Measurements from ENCODE around the gene PRSS35.
"Not testable (repeated sequence)": the region's sequence is repeated elsewhere in the genome, so short reads cannot be mapped to it uniquely, and the experiment has no call there.

Gene PRSS35

GRCh38 chr6:83511901-83512681 lies at the start of gene PRSS35:
Gene PRSS35 (plus strand): TSS chr6:83512534. CDS start chr6:83523442, 10,908 bp downstream.
- H3K36me3 Mint-ChIP-seq: no peaks in the 10 kb centered on the region
- no peak within 1 kb of the TSS for H3K27ac Mint-ChIP-seq
- ATAC-seq (ENCODE audit: low read depth) (peak; percentile 32), DNase-seq (ENCODE audit: low spot score in 2 of 2) (no peak)
- H3K4me1 Mint-ChIP-seq: peaks cover 6% of the 10 kb centered on the region
- no peak within 1 kb of the TSS for H3K4me3 Mint-ChIP-seq
- H3K27me3 Mint-ChIP-seq: peaks cover 9% of the 10 kb centered on the region
- H3K9me3 Mint-ChIP-seq: no peaks in the 10 kb centered on the region

- H3K27me3 Mint-ChIP-seq: no peaks in the 10 kb centered on the region
- DNase-seq (ENCODE audit: low spot score in 2 of 2) (no peak), ATAC-seq (ENCODE audit: low read depth) (no peak)
- H3K4me3 Mint-ChIP-seq: no peak overlapping the region
- no peaks in the 10 kb centered on the region for H3K4me1 Mint-ChIP-seq
- no peaks in the 10 kb centered on the region for H3K9me3 Mint-ChIP-seq
- no peaks in the 10 kb centered on the region for H3K36me3 Mint-ChIP-seq
- no peak overlapping the region for H3K27ac Mint-ChIP-seq
These were observed 48.4 kb upstream of the PRSS35 start for GRCh38 chr6:83463886-83464285.

- Mint-ChIP-seq H3K36me3 (no peaks in the 10 kb centered on the region), H3K9me3 (no peaks in the 10 kb centered on the region), H3K27me3 (no peaks in the 10 kb centered on the region), H3K4me1 (no peaks in the 10 kb centered on the region), H3K4me3 (no peak overlapping the region), H3K27ac (no peak overlapping the region)
- no peak for DNase-seq (ENCODE audit: low spot score in 2 of 2)
- ATAC-seq (ENCODE audit: low read depth): no peak
These were observed 47.8 kb upstream of the PRSS35 start for GRCh38 chr6:83464381-83465140.

GRCh38 chr6:83466328-83466727 lies 46.0 kb upstream of the PRSS35 start:
- no peak for ATAC-seq (ENCODE audit: low read depth)
- no peak for DNase-seq (ENCODE audit: low spot score in 2 of 2)
- H3K27me3 Mint-ChIP-seq: peaks cover 2% of the 10 kb centered on the region
- H3K4me1 Mint-ChIP-seq: no peaks in the 10 kb centered on the region
- H3K27ac Mint-ChIP-seq: no peak overlapping the region
- peaks cover 2% of the 10 kb centered on the region for H3K9me3 Mint-ChIP-seq
- no peak overlapping the region for H3K4me3 Mint-ChIP-seq
- no peaks in the 10 kb centered on the region for H3K36me3 Mint-ChIP-seq

GRCh38 chr6:83467620-83468036 lies 44.7 kb upstream of the PRSS35 start:
- H3K36me3 Mint-ChIP-seq: no peaks in the 10 kb centered on the region
- H3K27ac Mint-ChIP-seq: no peak overlapping the region
- H3K9me3 Mint-ChIP-seq: peaks cover 2% of the 10 kb centered on the region
- peaks cover 5% of the 10 kb centered on the region for H3K27me3 Mint-ChIP-seq
- no peak overlapping the region for H3K4me3 Mint-ChIP-seq
- ATAC-seq (ENCODE audit: low read depth) (no peak), DNase-seq (ENCODE audit: low spot score in 2 of 2) (no peak)
- no peaks in the 10 kb centered on the region for H3K4me1 Mint-ChIP-seq

- DNase-seq (ENCODE audit: low spot score in 2 of 2): no peak
- Mint-ChIP-seq H3K36me3 (no peaks in the 10 kb centered on the region), H3K4me3 (no peak overlapping the region), H3K9me3 (peaks cover 2% of the 10 kb centered on the region), H3K27me3 (peaks cover 5% of the 10 kb centered on the region), H3K4me1 (no peaks in the 10 kb centered on the region), H3K27ac (no peak overlapping the region)
- no peak for ATAC-seq (ENCODE audit: low read depth)
These were observed 42.3 kb upstream of the PRSS35 start for GRCh38 chr6:83470001-83470400.

GRCh38 chr6:83470587-83470986 lies 41.7 kb upstream of the PRSS35 start:
- Mint-ChIP-seq H3K4me1 (no peaks in the 10 kb centered on the region), H3K9me3 (peaks cover 2% of the 10 kb centered on the region), H3K4me3 (no peak overlapping the region), H3K27me3 (peaks cover 5% of the 10 kb centered on the region), H3K36me3 (no peaks in the 10 kb centered on the region), H3K27ac (no peak overlapping the region)
- DNase-seq (ENCODE audit: low spot score in 2 of 2) (no peak), ATAC-seq (ENCODE audit: low read depth) (no peak)

- no peak overlapping the region for H3K4me3 Mint-ChIP-seq
- peaks cover 2% of the 10 kb centered on the region for H3K9me3 Mint-ChIP-seq
- H3K27ac Mint-ChIP-seq: no peak overlapping the region
- H3K36me3 Mint-ChIP-seq: no peaks in the 10 kb centered on the region
- H3K4me1 Mint-ChIP-seq: no peaks in the 10 kb centered on the region
- H3K27me3 Mint-ChIP-seq: peaks cover 5% of the 10 kb centered on the region
- DNase-seq (ENCODE audit: low spot score in 2 of 2) (no peak), ATAC-seq (ENCODE audit: low read depth) (no peak)
These were observed 39.6 kb upstream of the PRSS35 start for GRCh38 chr6:83472767-83473166.

GRCh38 chr6:83474309-83474708 lies 38.0 kb upstream of the PRSS35 start:
- DNase-seq (ENCODE audit: low spot score in 2 of 2): no peak
- Mint-ChIP-seq H3K27ac (no peak overlapping the region), H3K4me1 (no peaks in the 10 kb centered on the region), H3K9me3 (peaks cover 2% of the 10 kb centered on the region), H3K27me3 (peaks cover 9% of the 10 kb centered on the region), H3K36me3 (no peaks in the 10 kb centered on the region), H3K4me3 (no peak overlapping the region)
- no peak for ATAC-seq (ENCODE audit: low read depth)

GRCh38 chr6:83476971-83477370 lies 35.4 kb upstream of the PRSS35 start:
- ATAC-seq (ENCODE audit: low read depth) (no peak), DNase-seq (ENCODE audit: low spot score in 2 of 2) (no peak)
- Mint-ChIP-seq H3K36me3 (no peaks in the 10 kb centered on the region), H3K4me1 (no peaks in the 10 kb centered on the region), H3K4me3 (no peak overlapping the region), H3K27ac (no peak overlapping the region), H3K9me3 (no peaks in the 10 kb centered on the region), H3K27me3 (peaks cover 12% of the 10 kb centered on the region)

GRCh38 chr6:83479389-83479788 lies 32.9 kb upstream of the PRSS35 start:
- Mint-ChIP-seq H3K4me3 (no peak overlapping the region), H3K9me3 (no peaks in the 10 kb centered on the region), H3K27ac (no peak overlapping the region), H3K4me1 (no peaks in the 10 kb centered on the region), H3K36me3 (no peaks in the 10 kb centered on the region), H3K27me3 (peaks cover 9% of the 10 kb centered on the region)
- DNase-seq (ENCODE audit: low spot score in 2 of 2): no peak
- ATAC-seq (ENCODE audit: low read depth): no peak

- Mint-ChIP-seq H3K36me3 (no peaks in the 10 kb centered on the region), H3K9me3 (no peaks in the 10 kb centered on the region), H3K4me1 (no peaks in the 10 kb centered on the region), H3K27me3 (peaks cover 9% of the 10 kb centered on the region), H3K4me3 (no peak overlapping the region), H3K27ac (no peak overlapping the region)
- DNase-seq (ENCODE audit: low spot score in 2 of 2) (no peak), ATAC-seq (ENCODE audit: low read depth) (no peak)
These were observed 31.9 kb upstream of the PRSS35 start for GRCh38 chr6:83480470-83480869.

- H3K27me3 Mint-ChIP-seq, H3K9me3 Mint-ChIP-seq: not testable (repeated sequence)
These were observed 30.4 kb upstream of the PRSS35 start for GRCh38 chr6:83481938-83482337.

GRCh38 chr6:83488448-83488847 lies 23.9 kb upstream of the PRSS35 start:
- DNase-seq (ENCODE audit: low spot score in 2 of 2): no peak

More at GRCh38 chr6:83481938-83482337, 30.4 kb upstream of the PRSS35 start:
- H3K27ac Mint-ChIP-seq; H3K4me3 Mint-ChIP-seq; DNase-seq (ENCODE audit: low spot score in 2 of 2); ATAC-seq (ENCODE audit: low read depth); H3K4me1 Mint-ChIP-seq; H3K36me3 Mint-ChIP-seq: not testable (repeated sequence)

More at GRCh38 chr6:83488448-83488847, 23.9 kb upstream of the PRSS35 start:
- H3K4me1 Mint-ChIP-seq: no peaks in the 10 kb centered on the region
- H3K4me3 Mint-ChIP-seq: no peak overlapping the region
- no peaks in the 10 kb centered on the region for H3K9me3 Mint-ChIP-seq
- no peaks in the 10 kb centered on the region for H3K36me3 Mint-ChIP-seq
- ATAC-seq (ENCODE audit: low read depth): no peak
- no peak overlapping the region for H3K27ac Mint-ChIP-seq
- no peaks in the 10 kb centered on the region for H3K27me3 Mint-ChIP-seq
